Measurements from ENCODE around the gene RGS7BP.
"Not testable (repeated sequence)": the region's sequence is repeated elsewhere in the genome, so short reads cannot be mapped to it uniquely, and the experiment has no call there.

Gene RGS7BP

GRCh38 chr5:64557911-64558310 lies 52.1 kb downstream of the RGS7BP start:
- no peak overlapping the region for H3K9ac ChIP-seq (ENCODE audit: low read length)
- H3K36me3 ChIP-seq (replicated peaks; ENCODE audit: insufficient read depth, low read length) = no peaks in the 10 kb centered on the region
- H3K4me3 ChIP-seq (ENCODE audit: low read length) = no peak overlapping the region
- TF ChIP-seq EZH2phosphoT487 (IDR thresholded peaks at IDR 0.05; ENCODE audit: low read length) (no peak), EZH2 (optimal IDR thresholded peaks at IDR 0.05; ENCODE audit: low read depth, low read length) (no peak)
- TF ChIP-seq, protein P1, sequence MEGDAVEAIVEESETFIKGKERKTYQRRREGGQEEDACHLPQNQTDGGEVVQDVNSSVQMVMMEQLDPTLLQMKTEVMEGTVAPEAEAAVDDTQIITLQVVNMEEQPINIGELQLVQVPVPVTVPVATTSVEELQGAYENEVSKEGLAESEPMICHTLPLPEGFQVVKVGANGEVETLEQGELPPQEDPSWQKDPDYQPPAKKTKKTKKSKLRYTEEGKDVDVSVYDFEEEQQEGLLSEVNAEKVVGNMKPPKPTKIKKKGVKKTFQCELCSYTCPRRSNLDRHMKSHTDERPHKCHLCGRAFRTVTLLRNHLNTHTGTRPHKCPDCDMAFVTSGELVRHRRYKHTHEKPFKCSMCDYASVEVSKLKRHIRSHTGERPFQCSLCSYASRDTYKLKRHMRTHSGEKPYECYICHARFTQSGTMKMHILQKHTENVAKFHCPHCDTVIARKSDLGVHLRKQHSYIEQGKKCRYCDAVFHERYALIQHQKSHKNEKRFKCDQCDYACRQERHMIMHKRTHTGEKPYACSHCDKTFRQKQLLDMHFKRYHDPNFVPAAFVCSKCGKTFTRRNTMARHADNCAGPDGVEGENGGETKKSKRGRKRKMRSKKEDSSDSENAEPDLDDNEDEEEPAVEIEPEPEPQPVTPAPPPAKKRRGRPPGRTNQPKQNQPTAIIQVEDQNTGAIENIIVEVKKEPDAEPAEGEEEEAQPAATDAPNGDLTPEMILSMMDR (IDR thresholded peaks at IDR 0.05; ENCODE audit: low read length) = no peak
- no peak for DNase-seq
- no peaks in the 10 kb centered on the region for H3K27me3 ChIP-seq (replicated peaks; ENCODE audit: insufficient read depth, low read length)
- H3K79me2 ChIP-seq (ENCODE audit: low read length) = no peaks in the 10 kb centered on the region
- H3K4me2 ChIP-seq (ENCODE audit: low read depth, low read length) = no peak overlapping the region
- no peaks in the 10 kb centered on the region for H3K9me3 ChIP-seq (replicated peaks; ENCODE audit: insufficient read depth, low read length)
- no peaks in the 10 kb centered on the region for H3K4me1 ChIP-seq (ENCODE audit: low read length)
- no peaks in the 10 kb centered on the region for H4K20me1 ChIP-seq (ENCODE audit: insufficient read depth, low read length)
- no peaks in the 10 kb centered on the region for H3K9me2 ChIP-seq (replicated peaks; ENCODE audit: insufficient read depth, low read length)
- H3F3A ChIP-seq (ENCODE audit: insufficient read depth, low read length) = no peaks in the 10 kb centered on the region
- H3K27ac ChIP-seq (ENCODE audit: low read length) = no peak overlapping the region
- no peak overlapping the region for H2AFZ ChIP-seq (ENCODE audit: low read length)

DNA sequence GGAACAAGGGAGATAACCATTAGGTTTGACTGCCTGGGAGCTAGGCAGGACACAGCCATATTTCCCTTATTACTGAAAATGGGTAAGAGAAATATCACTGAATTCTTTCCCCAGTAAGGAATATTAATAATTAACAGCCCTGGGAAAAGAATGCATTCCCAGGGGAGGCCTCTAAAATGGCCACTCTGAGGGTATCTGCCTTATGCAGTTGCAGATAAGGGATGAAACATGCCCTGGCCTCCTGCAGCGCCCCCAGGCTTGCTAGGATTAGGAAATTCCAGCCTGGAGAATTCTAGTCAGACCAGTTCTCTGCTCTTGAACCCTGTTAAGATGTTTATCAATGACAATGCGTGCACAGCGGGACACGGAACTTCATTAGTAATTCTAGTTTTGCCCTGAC lies 52.8 kb downstream of the RGS7BP start:
- H3K9ac ChIP-seq (ENCODE audit: low read length); DNase-seq; H3K27ac ChIP-seq (ENCODE audit: low read length); H3K27me3 ChIP-seq (replicated peaks; ENCODE audit: insufficient read depth, low read length); H3K36me3 ChIP-seq (replicated peaks; ENCODE audit: insufficient read depth, low read length); H3K4me2 ChIP-seq (ENCODE audit: low read depth, low read length); H3K9me3 ChIP-seq (replicated peaks; ENCODE audit: insufficient read depth, low read length); H4K20me1 ChIP-seq (ENCODE audit: insufficient read depth, low read length); H3F3A ChIP-seq (ENCODE audit: insufficient read depth, low read length); H3K79me2 ChIP-seq (ENCODE audit: low read length); H3K9me2 ChIP-seq (replicated peaks; ENCODE audit: insufficient read depth, low read length); H3K4me1 ChIP-seq (ENCODE audit: low read length); H2AFZ ChIP-seq (ENCODE audit: low read length); H3K4me3 ChIP-seq (ENCODE audit: low read length): not testable (repeated sequence)

DNA sequence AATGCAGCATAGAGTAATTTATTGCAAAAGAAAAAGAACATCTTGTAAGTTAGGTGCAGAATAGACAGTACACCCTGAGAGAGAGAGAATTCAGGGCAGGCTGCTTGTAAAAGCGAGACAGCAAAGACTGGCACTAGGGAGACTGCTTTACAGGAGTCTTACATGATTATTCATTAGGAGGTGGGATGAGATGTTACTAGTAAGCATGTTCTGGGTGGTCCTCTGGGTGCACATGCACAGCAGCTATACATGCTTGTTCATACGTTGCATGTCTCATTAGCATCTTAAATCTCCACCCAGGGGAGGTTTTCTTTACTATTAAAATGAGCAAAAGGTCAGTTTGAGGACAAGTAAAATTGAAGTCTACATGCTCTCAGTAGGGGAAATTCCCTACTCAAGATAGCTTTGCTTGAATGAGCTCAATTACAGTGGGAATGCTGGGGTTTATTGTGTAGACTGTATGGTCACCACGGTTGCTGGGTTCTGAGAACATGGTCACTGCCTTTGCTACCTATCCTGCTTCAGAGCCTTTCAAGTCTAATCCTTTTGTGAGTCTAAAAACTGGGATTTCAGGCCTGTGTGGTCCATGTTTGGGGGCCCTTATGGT lies 60.6 kb downstream of the RGS7BP start:
- H3K27ac ChIP-seq (ENCODE audit: low read length) = no peak overlapping the region
- no peak overlapping the region for H3K4me3 ChIP-seq (ENCODE audit: low read length)
- H4K20me1 ChIP-seq (ENCODE audit: insufficient read depth, low read length) = no peaks in the 10 kb centered on the region
- H3K4me2 ChIP-seq (ENCODE audit: low read depth, low read length) = no peak overlapping the region
- H3K9me3 ChIP-seq (replicated peaks; ENCODE audit: insufficient read depth, low read length) = no peaks in the 10 kb centered on the region
- H3F3A ChIP-seq (ENCODE audit: insufficient read depth, low read length) = no peaks in the 10 kb centered on the region
- H3K4me1 ChIP-seq (ENCODE audit: low read length) = no peaks in the 10 kb centered on the region
- no peaks in the 10 kb centered on the region for H3K9me2 ChIP-seq (replicated peaks; ENCODE audit: insufficient read depth, low read length)
- no peak for DNase-seq
- no peaks in the 10 kb centered on the region for H3K79me2 ChIP-seq (ENCODE audit: low read length)
- no peaks in the 10 kb centered on the region for H3K36me3 ChIP-seq (replicated peaks; ENCODE audit: insufficient read depth, low read length)
- no peaks in the 10 kb centered on the region for H3K27me3 ChIP-seq (replicated peaks; ENCODE audit: insufficient read depth, low read length)
- TF ChIP-seq EZH2phosphoT487 (IDR thresholded peaks at IDR 0.05; ENCODE audit: low read length) = no peak
- H2AFZ ChIP-seq (ENCODE audit: low read length) = no peak overlapping the region
- no peak overlapping the region for H3K9ac ChIP-seq (ENCODE audit: low read length)

- Histone ChIP-seq H3K9me3 (replicated peaks; ENCODE audit: insufficient read depth, low read length) (no peaks in the 10 kb centered on the region), H3K36me3 (replicated peaks; ENCODE audit: insufficient read depth, low read length) (no peaks in the 10 kb centered on the region), H3K9ac (ENCODE audit: low read length) (no peak overlapping the region), H3K9me2 (replicated peaks; ENCODE audit: insufficient read depth, low read length) (no peaks in the 10 kb centered on the region), H3K4me1 (ENCODE audit: low read length) (no peaks in the 10 kb centered on the region), H3K4me2 (ENCODE audit: low read depth, low read length) (no peak overlapping the region), H3K4me3 (ENCODE audit: low read length) (no peak overlapping the region), H3F3A (ENCODE audit: insufficient read depth, low read length) (no peaks in the 10 kb centered on the region), H4K20me1 (ENCODE audit: insufficient read depth, low read length) (no peaks in the 10 kb centered on the region), H3K27ac (ENCODE audit: low read length) (no peak overlapping the region), H3K27me3 (replicated peaks; ENCODE audit: insufficient read depth, low read length) (no peaks in the 10 kb centered on the region), H3K79me2 (ENCODE audit: low read length) (no peaks in the 10 kb centered on the region), H2AFZ (ENCODE audit: low read length) (no peak overlapping the region)
- DNase-seq = no peak
- TF ChIP-seq, protein P1 (IDR thresholded peaks at IDR 0.05; ENCODE audit: low read length) = no peak
- no peak for TF ChIP-seq EZH2phosphoT487 (IDR thresholded peaks at IDR 0.05; ENCODE audit: low read length)
- TF ChIP-seq EZH2 (optimal IDR thresholded peaks at IDR 0.05; ENCODE audit: low read depth, low read length) = no peak
These were observed 64.0 kb downstream of the RGS7BP start for GRCh38 chr5:64569858-64570257.

All from MM.1S (cell line).